ENCODE data around the gene PRAC1.

DNA sequence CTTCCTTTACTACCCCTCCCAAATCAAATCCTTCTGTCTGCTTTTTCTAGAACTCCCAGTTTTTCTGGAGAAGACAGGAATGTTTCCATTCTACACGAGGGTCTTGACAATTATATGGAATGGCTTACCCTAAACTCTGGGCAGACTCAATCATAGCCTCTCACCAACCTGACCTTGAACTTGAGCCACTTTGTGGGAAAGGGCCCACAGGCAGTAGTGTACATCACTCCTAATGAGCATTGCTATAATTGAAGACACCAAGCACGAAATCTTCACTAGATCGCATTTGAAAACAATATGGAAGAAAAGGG, 7.9 kb upstream of the PRAC1 start:
- TF ChIP-seq, protein P1, sequence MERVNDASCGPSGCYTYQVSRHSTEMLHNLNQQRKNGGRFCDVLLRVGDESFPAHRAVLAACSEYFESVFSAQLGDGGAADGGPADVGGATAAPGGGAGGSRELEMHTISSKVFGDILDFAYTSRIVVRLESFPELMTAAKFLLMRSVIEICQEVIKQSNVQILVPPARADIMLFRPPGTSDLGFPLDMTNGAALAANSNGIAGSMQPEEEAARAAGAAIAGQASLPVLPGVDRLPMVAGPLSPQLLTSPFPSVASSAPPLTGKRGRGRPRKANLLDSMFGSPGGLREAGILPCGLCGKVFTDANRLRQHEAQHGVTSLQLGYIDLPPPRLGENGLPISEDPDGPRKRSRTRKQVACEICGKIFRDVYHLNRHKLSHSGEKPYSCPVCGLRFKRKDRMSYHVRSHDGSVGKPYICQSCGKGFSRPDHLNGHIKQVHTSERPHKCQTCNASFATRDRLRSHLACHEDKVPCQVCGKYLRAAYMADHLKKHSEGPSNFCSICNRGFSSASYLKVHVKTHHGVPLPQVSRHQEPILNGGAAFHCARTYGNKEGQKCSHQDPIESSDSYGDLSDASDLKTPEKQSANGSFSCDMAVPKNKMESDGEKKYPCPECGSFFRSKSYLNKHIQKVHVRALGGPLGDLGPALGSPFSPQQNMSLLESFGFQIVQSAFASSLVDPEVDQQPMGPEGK (CRISPR knock-in tag; IDR thresholded peaks at IDR 0.05; ENCODE audit: borderline replicate concordance), result no peak
- TF ChIP-seq ARNTL (CRISPR knock-in tag; IDR thresholded peaks at IDR 0.05; ENCODE audit: borderline replicate concordance, low read depth), result no peak
- TF ChIP-seq, protein P2, sequence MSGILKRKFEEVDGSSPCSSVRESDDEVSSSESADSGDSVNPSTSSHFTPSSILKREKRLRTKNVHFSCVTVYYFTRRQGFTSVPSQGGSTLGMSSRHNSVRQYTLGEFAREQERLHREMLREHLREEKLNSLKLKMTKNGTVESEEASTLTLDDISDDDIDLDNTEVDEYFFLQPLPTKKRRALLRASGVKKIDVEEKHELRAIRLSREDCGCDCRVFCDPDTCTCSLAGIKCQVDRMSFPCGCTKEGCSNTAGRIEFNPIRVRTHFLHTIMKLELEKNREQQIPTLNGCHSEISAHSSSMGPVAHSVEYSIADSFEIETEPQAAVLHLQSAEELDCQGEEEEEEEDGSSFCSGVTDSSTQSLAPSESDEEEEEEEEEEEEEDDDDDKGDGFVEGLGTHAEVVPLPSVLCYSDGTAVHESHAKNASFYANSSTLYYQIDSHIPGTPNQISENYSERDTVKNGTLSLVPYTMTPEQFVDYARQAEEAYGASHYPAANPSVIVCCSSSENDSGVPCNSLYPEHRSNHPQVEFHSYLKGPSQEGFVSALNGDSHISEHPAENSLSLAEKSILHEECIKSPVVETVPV (CRISPR knock-in tag; IDR thresholded peaks at IDR 0.05), result no peak
- no peak for TF ChIP-seq SNAI2 (CRISPR knock-in tag; IDR thresholded peaks at IDR 0.05)

Data from SK-N-SH treated with all-trans-retinoic acid at 6 μM for 48 hours (cell line).